Spleen (tissue), 7 donors: ENCODE results near the gene NOXO1.

Source experiments
- CTCF ChIP-seq, 11 experiments: fragments of 200-600 bp in 7 of 11; fragments of 450-650 bp in 4 of 11; sonication (generic) in 4 of 11; IDR thresholded peaks in 8 of 11; conservative IDR thresholded peaks in 3 of 11; 1 replicate in 7 of 11; 2 replicates in 4 of 11; pipeline versions ENCODE4 v1.4.0 to v1.8.0; 2016 to 2021; ENCODE audit warnings: antibody characterized with exemption in 11 of 11, inconsistent platforms in 4 of 11, mild to moderate bottlenecking in 1 of 11
- POLR2A ChIP-seq, 3 donors: fragments of 450-650 bp; IDR thresholded peaks; one replicate each; pipeline ENCODE4 v1.5.1; 2017; ENCODE audit warnings: antibody characterized with exemption in 3 of 3, mild to moderate bottlenecking in 1 of 3
- donor health status: DM: no; HTN: no; CAD: no; lungs with moderate emphysema.
- donor health status: DM: no; HTN: no; CAD: no.
- donor health status: DM: no; HTN: no; CAD: no.

DNA sequence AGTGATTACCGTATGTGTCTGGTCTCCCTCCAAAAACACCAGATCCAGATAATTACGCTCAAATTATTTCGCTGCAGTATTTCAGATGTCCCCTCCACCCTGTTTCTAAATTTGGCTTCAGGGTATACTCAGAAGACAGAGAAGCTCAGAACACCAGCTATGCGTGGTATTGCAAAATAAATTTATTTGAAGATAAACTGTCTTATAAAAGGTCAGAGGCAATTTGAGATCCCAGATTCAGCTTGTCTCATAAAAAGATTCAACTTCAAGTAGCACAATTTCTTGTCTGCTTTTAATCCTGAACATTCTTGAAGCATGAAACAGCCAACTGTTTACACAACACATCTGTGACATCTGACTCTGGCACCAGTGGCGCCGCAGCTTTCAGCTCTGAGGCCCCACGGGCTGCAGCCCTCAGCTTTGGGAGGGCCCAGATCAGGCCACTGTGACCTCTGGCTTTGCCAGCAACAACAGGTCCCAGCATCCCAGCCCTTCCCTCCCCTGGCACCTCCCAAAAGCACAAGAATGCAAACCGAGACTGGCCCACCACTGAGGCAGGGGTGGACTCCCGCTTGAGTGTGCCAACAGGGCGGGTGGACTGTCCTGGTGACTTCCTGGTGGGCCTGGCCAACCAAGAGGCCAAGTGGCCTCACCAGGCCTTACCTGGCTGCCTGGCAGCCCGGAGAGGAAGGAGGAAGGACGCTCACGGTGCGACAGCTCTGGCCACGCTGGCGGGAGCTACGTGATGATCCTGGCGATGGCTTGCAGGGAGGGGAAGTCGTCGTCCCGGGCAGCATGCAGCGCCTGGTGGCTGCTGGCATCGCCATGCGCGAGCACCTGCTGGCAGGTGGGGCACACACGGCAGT is 16.5 kb upstream of the NOXO1 start:
- TF ChIP-seq POLR2A (IDR thresholded peaks at IDR 0.05) (no peak), CTCF (IDR thresholded peaks at IDR 0.05 in 8 of 11, conservative IDR thresholded peaks at IDR 0.05 in 3 of 11) (no peak)
